Spinal cord (tissue), 10 donors: ENCODE data around the gene ATP13A5. TPM values are rescaled to one million over a fixed set of nuclear protein-coding genes. Genes with fewer than 3 reads are reported as not detected.

ENCODE experiments used
- DNase-seq, 6 donors: peaks; one replicate each; pipeline versions ENCODE4 v3.0.0 to v3.0.0-alpha.2; 2013 to 2015; ENCODE audit warnings: low spot score in 6 of 6, low read depth in 4 of 6
- H3K27ac ChIP-seq: one replicate; pipeline ENCODE4 v1.5.1; 2013; ENCODE audit warnings: low read depth, low read length, control low read depth
- H3K27me3 ChIP-seq: one replicate; pipeline ENCODE4 v1.6.1; 2013; ENCODE audit warnings: low read length; ENCODE audit not compliant: control insufficient read depth, insufficient read depth
- H3K36me3 ChIP-seq: one replicate; pipeline ENCODE4 v1.6.1; 2013; ENCODE audit warnings: low read length; ENCODE audit not compliant: control insufficient read depth, insufficient read depth
- H3K4me1 ChIP-seq: one replicate; pipeline ENCODE4 v1.6.1; 2013; ENCODE audit warnings: low read length; ENCODE audit not compliant: control insufficient read depth, insufficient read depth
- H3K4me3 ChIP-seq: one replicate; pipeline ENCODE4 v1.5.1; 2013; ENCODE audit warnings: low read depth, low read length, control low read depth
- H3K9me3 ChIP-seq: one replicate; pipeline ENCODE4 v1.6.1; 2013; ENCODE audit warnings: low read length; ENCODE audit not compliant: control insufficient read depth, insufficient read depth
- WGBS: methylation state at CpG from one replicate; pipeline ENCODE4 v1.1.5; 2013; ENCODE audit warnings: missing lambda C conversion rate; ENCODE audit not compliant: insufficient coverage; 5-methylcytosine and 5-hydroxymethylcytosine counted together
- polyA plus RNA-seq, 2 donors: library from polyadenylated mRNA; unstranded; fragments of 120-200 nt; gene quantifications; one replicate each; pipeline ENCODE4 v1.2.1, GENCODE V29; 2013; ENCODE audit not compliant: insufficient read length in 2 of 2
- total RNA-seq, 2 donors: library from RNA; depleted of rRNA in 1 of 2; stranded (reverse); fragments of 120-200 nt in 1 of 2; fragments of >200 nt in 1 of 2; gene quantifications; one replicate each; pipeline versions ENCODE4 v1.2.3 to v1.2.4, GENCODE V29; 2013 to 2014
- donor health status: healthy.

ATP13A5 gene
- total and polyA plus RNA-seq, 4 donors, result 0.89 to 3.9 (median 2.1) TPM

DNA sequence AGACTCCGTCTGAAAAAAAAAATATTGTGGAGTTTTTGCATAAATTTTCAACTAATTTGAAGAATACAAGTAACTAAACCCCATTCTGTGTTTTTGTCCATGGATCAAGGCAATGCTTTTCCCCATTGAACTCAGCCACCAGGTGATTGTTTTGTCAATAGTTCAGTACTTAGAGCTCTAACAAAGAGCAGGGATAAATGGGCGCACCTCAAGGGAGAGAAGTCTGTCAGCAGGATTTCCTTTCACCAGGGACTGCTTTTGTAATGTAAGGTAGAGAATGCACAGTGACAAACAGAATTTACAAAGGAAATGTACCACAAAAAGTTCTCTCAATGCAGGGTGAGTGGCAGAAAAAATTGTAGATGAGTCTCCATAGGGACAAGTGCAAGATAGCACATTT, 10.8 kb upstream of the ATP13A5 start:
- no peak for DNase-seq
- no CpG with 5 or more reads among the region's 2 CpGs for WGBS
- Histone ChIP-seq H3K9me3 (no peaks in the 10 kb centered on the region), H3K4me3 (no peak overlapping the region), H3K27me3 (no peaks in the 10 kb centered on the region), H3K4me1 (no peaks in the 10 kb centered on the region), H3K27ac (no peak overlapping the region), H3K36me3 (no peaks in the 10 kb centered on the region)

DNA sequence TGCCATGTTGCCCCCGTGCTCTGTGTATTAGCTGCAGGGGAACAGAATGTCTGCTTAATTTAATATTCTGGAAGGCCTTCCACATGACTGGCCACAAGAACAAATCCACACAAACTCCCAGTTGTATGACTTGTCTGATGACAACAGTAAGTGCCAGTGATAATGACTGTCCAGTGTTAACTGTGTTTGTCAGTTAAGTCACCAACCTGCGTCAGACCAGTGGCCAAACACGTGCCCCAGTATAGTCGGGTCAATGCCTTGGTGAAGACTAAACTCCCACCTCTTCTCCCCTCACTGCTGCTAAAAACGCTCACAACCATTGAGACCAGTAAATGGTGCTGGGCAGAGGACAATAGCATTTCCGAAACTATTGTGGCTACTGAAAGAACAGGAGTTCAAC, 9.8 kb upstream of the ATP13A5 start:
- Histone ChIP-seq H3K4me3 (no peak overlapping the region), H3K9me3 (no peaks in the 10 kb centered on the region), H3K27ac (no peak overlapping the region), H3K4me1 (no peaks in the 10 kb centered on the region), H3K27me3 (no peaks in the 10 kb centered on the region), H3K36me3 (no peaks in the 10 kb centered on the region)
- DNase-seq, result no peak
- no CpG with 5 or more reads among the region's 6 CpGs for WGBS

DNA sequence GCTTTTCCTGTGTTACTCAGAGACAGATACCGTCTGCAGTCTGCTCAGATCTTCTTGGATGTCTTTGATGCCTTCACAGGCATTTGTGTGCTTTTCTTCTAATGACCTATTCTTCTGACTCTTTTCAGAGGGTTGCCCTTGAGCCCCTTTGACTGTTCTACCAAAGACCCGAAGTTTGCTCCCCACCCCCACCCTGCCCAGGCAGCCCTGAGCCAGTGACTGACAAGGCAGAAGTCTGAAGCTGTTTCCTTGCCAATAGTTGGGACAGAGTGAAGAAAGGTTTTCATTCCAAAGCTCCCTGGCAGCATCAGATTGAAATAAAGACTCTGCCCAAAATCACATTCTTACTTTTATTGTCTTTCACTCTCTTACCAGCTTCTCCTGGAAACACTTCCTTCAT, 9.0 kb upstream of the ATP13A5 start:
- Histone ChIP-seq H3K4me3 (no peak overlapping the region), H3K27me3 (no peaks in the 10 kb centered on the region), H3K27ac (no peak overlapping the region), H3K9me3 (no peaks in the 10 kb centered on the region), H3K4me1 (no peaks in the 10 kb centered on the region), H3K36me3 (no peaks in the 10 kb centered on the region)
- WGBS, result 44% methylated on average over 1 of the region's 2 CpGs
- DNase-seq, result peak in 1 of 6 donors; percentile 35

DNA sequence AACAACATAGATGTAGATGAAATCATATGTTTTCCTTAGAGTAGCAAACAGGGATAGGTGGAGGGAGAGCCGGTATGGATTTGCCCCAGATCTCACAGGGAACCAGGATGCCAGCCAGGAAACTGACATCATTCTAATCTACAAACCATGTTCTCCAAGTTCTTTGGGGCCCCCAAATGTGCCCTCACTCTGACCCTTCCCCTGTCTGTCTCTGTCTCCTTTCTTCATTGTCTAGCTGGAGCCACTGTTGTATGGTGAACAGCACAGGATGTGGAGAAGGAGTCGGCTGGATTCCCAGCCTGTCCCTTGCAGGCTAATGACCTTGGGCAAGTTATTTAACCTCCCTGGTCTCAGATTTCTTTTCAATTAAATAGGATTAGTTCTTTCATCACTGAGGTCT, 962 bp downstream of the ATP13A5 start:
- WGBS, result no CpG with 5 or more reads among the region's 2 CpGs
- Histone ChIP-seq H3K27ac (no peak overlapping the region), H3K9me3 (no peaks in the 10 kb centered on the region), H3K36me3 (no peaks in the 10 kb centered on the region), H3K27me3 (no peaks in the 10 kb centered on the region), H3K4me3 (no peak overlapping the region), H3K4me1 (no peaks in the 10 kb centered on the region)
- DNase-seq, result no peak

DNA sequence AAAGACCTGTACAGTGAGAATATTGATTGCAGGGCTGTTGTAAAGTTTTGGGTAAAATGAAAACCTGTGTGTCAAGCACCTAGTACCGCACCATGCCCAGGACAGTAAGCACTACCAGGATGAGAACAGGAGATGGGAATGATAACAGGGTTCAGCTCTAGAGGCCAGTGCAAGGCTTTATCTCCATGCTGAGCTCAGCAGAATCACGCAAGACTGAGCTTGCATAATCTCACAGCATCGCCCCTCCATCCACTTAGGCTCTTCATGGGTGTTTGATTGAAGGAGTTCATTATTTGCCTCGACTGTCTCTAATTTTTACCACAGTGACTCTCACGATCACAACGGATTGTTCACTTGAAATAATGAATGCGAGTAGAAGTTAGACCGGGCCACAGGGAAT, 2.9 kb downstream of the ATP13A5 start:
- WGBS, result 89% methylated on average over 3 of the region's 8 CpGs

DNA sequence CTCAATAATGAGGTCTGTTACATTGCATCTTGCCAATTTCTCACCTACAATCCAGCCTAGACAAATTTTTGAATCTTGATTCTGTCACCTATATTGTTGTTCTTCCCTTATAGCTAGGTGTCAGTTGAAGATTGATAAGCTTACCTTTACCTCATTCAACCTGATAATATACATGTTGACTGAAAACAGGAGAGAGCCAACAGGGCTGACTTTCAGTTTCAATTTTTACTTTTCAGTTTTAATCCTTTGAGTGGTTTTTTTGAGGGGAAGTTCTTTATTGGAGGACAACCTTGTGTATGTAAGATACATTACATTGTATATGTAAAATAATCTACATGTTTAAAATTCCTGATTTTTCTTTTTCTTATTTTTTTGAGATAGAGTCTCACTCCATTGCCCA, 5.8 kb downstream of the ATP13A5 start:
- Histone ChIP-seq H3K27ac (no peak overlapping the region), H3K4me3 (no peak overlapping the region), H3K27me3 (no peaks in the 10 kb centered on the region), H3K4me1 (no peaks in the 10 kb centered on the region), H3K9me3 (no peaks in the 10 kb centered on the region), H3K36me3 (no peaks in the 10 kb centered on the region)
- DNase-seq, result no peak

More for the DNA sequence above, 2.9 kb downstream of the ATP13A5 start:
- Histone ChIP-seq H3K4me1 (no peaks in the 10 kb centered on the region), H3K4me3 (no peak overlapping the region), H3K36me3 (no peaks in the 10 kb centered on the region), H3K27me3 (no peaks in the 10 kb centered on the region), H3K9me3 (no peaks in the 10 kb centered on the region), H3K27ac (no peak overlapping the region)
- no peak for DNase-seq

DNA sequence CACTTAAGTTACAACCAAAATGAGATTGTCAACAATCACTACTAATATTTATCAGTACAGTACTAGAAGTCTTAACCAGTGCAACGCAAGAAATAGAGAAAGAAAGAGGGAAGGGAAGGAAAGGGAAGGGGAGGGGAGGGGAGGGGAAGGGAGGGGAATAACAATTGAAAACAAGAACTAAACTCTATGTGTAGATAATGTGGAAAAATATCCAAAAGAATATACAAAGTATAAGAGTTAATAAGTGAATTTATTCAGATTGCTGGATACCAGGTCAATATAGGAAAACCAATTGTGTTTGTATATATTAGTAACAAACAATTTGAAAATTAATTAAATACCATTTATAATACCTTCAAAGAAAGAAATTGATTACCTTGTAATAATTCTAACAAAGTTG, 10.7 kb downstream of the ATP13A5 start:
- H3K27ac ChIP-seq, result no peak overlapping the region
- DNase-seq, result no peak
- no peaks in the 10 kb centered on the region for H3K4me1 ChIP-seq
- no peaks in the 10 kb centered on the region for H3K27me3 ChIP-seq
- no peak overlapping the region for H3K4me3 ChIP-seq
- no CpG with 5 or more reads among the region's 1 CpG for WGBS
- H3K9me3 ChIP-seq, result no peaks in the 10 kb centered on the region
- H3K36me3 ChIP-seq, result no peaks in the 10 kb centered on the region

DNA sequence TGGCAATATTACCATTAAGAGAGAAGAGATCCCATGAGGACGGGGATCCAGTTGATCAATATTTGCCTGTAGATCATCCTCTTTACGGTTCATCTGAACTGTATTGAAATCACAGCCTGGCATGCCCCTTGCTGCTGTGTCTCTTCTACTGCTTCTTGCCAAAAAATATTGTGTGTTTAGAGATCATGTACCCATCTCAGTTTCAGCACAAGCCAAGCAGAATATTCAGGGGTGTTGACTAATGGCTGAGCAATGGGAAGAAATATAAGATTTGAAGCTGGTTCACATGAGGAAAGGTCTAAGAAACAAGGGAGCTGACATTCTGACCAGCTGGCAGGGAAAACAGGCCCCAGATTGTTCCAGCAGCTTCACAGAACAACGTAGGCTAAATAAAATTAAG, 21.3 kb downstream of the ATP13A5 start:
- no peak for DNase-seq
- Histone ChIP-seq H3K4me1 (no peaks in the 10 kb centered on the region), H3K27me3 (no peaks in the 10 kb centered on the region), H3K9me3 (no peaks in the 10 kb centered on the region), H3K36me3 (no peaks in the 10 kb centered on the region), H3K4me3 (no peak overlapping the region), H3K27ac (no peak overlapping the region)
- 100% methylated on average over 1 of the region's 3 CpGs for WGBS

DNA sequence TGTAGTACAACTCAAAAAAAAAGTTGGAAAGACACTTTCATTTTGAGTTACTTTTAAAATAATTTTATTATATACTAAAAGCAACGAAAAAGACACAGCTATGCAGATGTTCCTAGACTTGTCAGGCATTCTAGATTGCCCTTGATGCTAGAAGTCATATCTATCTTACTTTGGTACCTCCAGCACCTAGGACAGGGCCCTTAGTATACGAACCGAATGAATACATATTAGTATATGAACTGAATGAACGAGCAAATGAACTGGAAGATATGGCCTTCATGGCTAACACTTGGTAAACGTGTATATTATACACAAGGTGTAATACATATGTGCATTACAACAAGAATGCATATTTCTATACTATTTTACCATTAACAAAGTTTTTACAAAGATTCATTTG, 24.1 kb downstream of the ATP13A5 start:
- WGBS, result no CpG with 5 or more reads among the region's 5 CpGs
- Histone ChIP-seq H3K27ac (no peak overlapping the region), H3K4me1 (no peaks in the 10 kb centered on the region), H3K27me3 (no peaks in the 10 kb centered on the region), H3K36me3 (no peaks in the 10 kb centered on the region), H3K4me3 (no peak overlapping the region), H3K9me3 (no peaks in the 10 kb centered on the region)
- DNase-seq, result no peak

DNA sequence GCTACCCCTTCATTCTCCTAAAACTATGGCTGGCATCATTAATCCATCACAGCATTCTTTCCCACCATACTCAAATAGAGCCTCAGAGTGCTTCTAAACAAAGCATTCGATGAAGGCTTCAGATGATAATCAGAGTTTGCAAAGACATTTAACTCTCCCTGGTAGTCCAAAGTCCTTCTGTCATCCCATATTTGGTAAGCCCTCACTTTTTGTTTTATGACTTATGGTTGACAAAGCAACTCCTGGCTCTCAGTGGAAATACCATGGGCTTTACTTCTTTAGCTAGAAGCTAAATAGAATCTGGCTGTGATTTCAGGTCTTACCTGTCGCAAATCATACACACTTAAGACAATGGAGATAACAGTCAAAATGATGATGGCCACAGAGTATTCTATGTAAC, 27.8 kb downstream of the ATP13A5 start:
- Histone ChIP-seq H3K4me3 (no peak overlapping the region), H3K4me1 (no peaks in the 10 kb centered on the region), H3K27me3 (no peaks in the 10 kb centered on the region), H3K27ac (no peak overlapping the region), H3K9me3 (no peaks in the 10 kb centered on the region), H3K36me3 (no peaks in the 10 kb centered on the region)
- WGBS, result 75% methylated on average over 1 of the region's 2 CpGs
- DNase-seq, result no peak
